GM23248 (cell line): Measurements from ENCODE around the gene LRBA. TPM values are rescaled to one million over a fixed set of nuclear protein-coding genes. Genes with fewer than 3 reads are reported as not detected.
A peak's percentile ranks its signal among the peaks of the same experiment; 100 is the strongest.

Source experiments
- DNase-seq: peaks from one replicate; pipeline ENCODE4 v3.0.0-alpha.2; 2015
- H2AFZ ChIP-seq: fragments of 200-600 bp; sonication (generic); 2 replicates; pipeline ENCODE4 v1.6.1; 2016; ENCODE audit warnings: antibody characterized with exemption
- H3F3A ChIP-seq: fragments of 200-600 bp; sonication (generic); 2 replicates; pipeline ENCODE4 v1.6.1; 2016; ENCODE audit warnings: mild to moderate bottlenecking, antibody characterized with exemption, mixed run types; ENCODE audit not compliant: insufficient read depth
- H3K27ac ChIP-seq: fragments of 200-600 bp; sonication (generic); 2 replicates; pipeline ENCODE4 v1.5.1; 2016; ENCODE audit warnings: mild to moderate bottlenecking
- H3K27me3 ChIP-seq: fragments of 200-600 bp; sonication (generic); replicated peaks from 2 replicates; pipeline ENCODE4 v1.6.1; 2016; ENCODE audit warnings: mild to moderate bottlenecking; ENCODE audit not compliant: insufficient read depth
- H3K36me3 ChIP-seq: fragments of 200-600 bp; sonication (generic); 2 replicates; pipeline ENCODE4 v1.6.1; 2016; ENCODE audit warnings: low read depth, mild to moderate bottlenecking
- H3K4me1 ChIP-seq: fragments of 200-600 bp; sonication (generic); 2 replicates; pipeline ENCODE4 v1.6.1; 2016; ENCODE audit warnings: mild to moderate bottlenecking; ENCODE audit not compliant: insufficient read depth
- H3K4me2 ChIP-seq: fragments of 200-600 bp; sonication (generic); one replicate; pipeline ENCODE4 v1.6.1; 2016; ENCODE audit warnings: mild to moderate bottlenecking; ENCODE audit not compliant: unreplicated experiment
- H3K4me3 ChIP-seq: fragments of 200-600 bp; sonication (generic); 2 replicates; pipeline ENCODE4 v1.5.1; 2016; ENCODE audit warnings: mild to moderate bottlenecking
- H3K79me2 ChIP-seq: fragments of 200-600 bp; sonication (generic); 2 replicates; pipeline ENCODE4 v1.6.1; 2016; ENCODE audit warnings: mild to moderate bottlenecking; ENCODE audit not compliant: insufficient read depth
- H3K9ac ChIP-seq: fragments of 200-600 bp; sonication (generic); 2 replicates; pipeline ENCODE4 v1.6.1; 2016; ENCODE audit warnings: mild to moderate bottlenecking
- H3K9me2 ChIP-seq: fragments of 200-600 bp; sonication (generic); 2 replicates; pipeline ENCODE4 v1.6.1; 2016; ENCODE audit warnings: mixed run types, mild to moderate bottlenecking, moderate library complexity; ENCODE audit not compliant: insufficient read depth
- H3K9me3 ChIP-seq: fragments of 200-600 bp; sonication (generic); one replicate; pipeline ENCODE4 v1.6.1; 2017; ENCODE audit warnings: low read depth
- H4K20me1 ChIP-seq: fragments of 200-600 bp; sonication (generic); 2 replicates; pipeline ENCODE4 v1.6.0; 2016; ENCODE audit not compliant: insufficient read depth
- EZH2 ChIP-seq: fragments of 200-600 bp; sonication (generic); IDR thresholded peaks from 2 replicates; pipeline ENCODE4 v1.6.1; 2018; ENCODE audit warnings: antibody characterized with exemption, mild to moderate bottlenecking; ENCODE audit not compliant: insufficient read depth, poor library complexity, severe bottlenecking
- EZH2phosphoT487 ChIP-seq: fragments of 200-600 bp; sonication (generic); IDR thresholded peaks from 2 replicates; pipeline ENCODE4 v1.6.1; 2018; ENCODE audit warnings: antibody characterized with exemption, moderate library complexity, mild to moderate bottlenecking, low read depth; ENCODE audit not compliant: insufficient read depth
- WGBS, 2 experiments: methylation state at CpG; one replicate each; pipeline ENCODE4 v1.1.6; 2015 to 2017; ENCODE audit warnings: low lambda C conversion rate in 2 of 2, low coverage in 1 of 2; ENCODE audit errors: missing lambda C conversion rate in 2 of 2; 5-methylcytosine and 5-hydroxymethylcytosine counted together
- in situ Hi-C: fragments of 300-500 bp; cut with MboI; formaldehyde crosslinking; loops from 2 replicates; pipeline ENCODE4 v1.15.0; 2020
- polyA plus RNA-seq: library from polyadenylated mRNA; unstranded; fragments of >200 nt; fragmentation: Nextera tagmentation; extraction: Ambion mirVana; gene quantifications from 2 replicates; pipeline ENCODE4 v1.2.1, GENCODE V29; 2016
- total RNA-seq: library from RNA; depleted of rRNA; stranded (reverse); fragments of >200 nt; shearing (Covaris generic); gene quantifications from 2 replicates; pipeline ENCODE4 v1.2.3, GENCODE V29; 2014

Gene LRBA
- total and polyA plus RNA-seq, 2 experiments from 2014 or later: 6.6 to 17.8 TPM

GRCh38 chr4:151025759-151026158, 10.7 kb upstream of the LRBA start:
- no peaks in the 10 kb centered on the region for H4K20me1 ChIP-seq
- H3K27me3 ChIP-seq: no peaks in the 10 kb centered on the region
- TF ChIP-seq EZH2: no peak
- no peak for TF ChIP-seq EZH2phosphoT487
- in situ Hi-C loops: no loop called here
- H3K4me1 ChIP-seq: no peaks in the 10 kb centered on the region
- H3K36me3 ChIP-seq: no peaks in the 10 kb centered on the region
- 62 to 66% methylated on average over 3 of the region's 3 CpGs for WGBS, 2 experiments
- no peak overlapping the region for H3K4me2 ChIP-seq
- no peak overlapping the region for H3K4me3 ChIP-seq
- no peaks in the 10 kb centered on the region for H3K9me2 ChIP-seq
- H3K27ac ChIP-seq: no peak overlapping the region
- H3F3A ChIP-seq: no peaks in the 10 kb centered on the region
- DNase-seq: no peak
- H2AFZ ChIP-seq: no peak overlapping the region
- no peak overlapping the region for H3K9ac ChIP-seq
- H3K9me3 ChIP-seq: no peaks in the 10 kb centered on the region
- no peaks in the 10 kb centered on the region for H3K79me2 ChIP-seq

GRCh38 chr4:151022586-151022985, 7.5 kb upstream of the LRBA start:
- Histone ChIP-seq H3K4me2 (no peak overlapping the region), H3K27me3 (no peaks in the 10 kb centered on the region), H3K9ac (no peak overlapping the region), H3K27ac (no peak overlapping the region), H3K4me1 (no peaks in the 10 kb centered on the region), H3K9me2 (no peaks in the 10 kb centered on the region), H2AFZ (no peak overlapping the region), H3K4me3 (no peak overlapping the region), H3K36me3 (no peaks in the 10 kb centered on the region), H3K9me3 (no peaks in the 10 kb centered on the region), H3K79me2 (no peaks in the 10 kb centered on the region), H3F3A (no peaks in the 10 kb centered on the region), H4K20me1 (no peaks in the 10 kb centered on the region)
- in situ Hi-C loops: no loop called here
- DNase-seq: no peak
- 48 to 52% methylated on average over 2 of the region's 2 CpGs for WGBS, 2 experiments
- TF ChIP-seq EZH2phosphoT487 (no peak), EZH2 (no peak)

DNA sequence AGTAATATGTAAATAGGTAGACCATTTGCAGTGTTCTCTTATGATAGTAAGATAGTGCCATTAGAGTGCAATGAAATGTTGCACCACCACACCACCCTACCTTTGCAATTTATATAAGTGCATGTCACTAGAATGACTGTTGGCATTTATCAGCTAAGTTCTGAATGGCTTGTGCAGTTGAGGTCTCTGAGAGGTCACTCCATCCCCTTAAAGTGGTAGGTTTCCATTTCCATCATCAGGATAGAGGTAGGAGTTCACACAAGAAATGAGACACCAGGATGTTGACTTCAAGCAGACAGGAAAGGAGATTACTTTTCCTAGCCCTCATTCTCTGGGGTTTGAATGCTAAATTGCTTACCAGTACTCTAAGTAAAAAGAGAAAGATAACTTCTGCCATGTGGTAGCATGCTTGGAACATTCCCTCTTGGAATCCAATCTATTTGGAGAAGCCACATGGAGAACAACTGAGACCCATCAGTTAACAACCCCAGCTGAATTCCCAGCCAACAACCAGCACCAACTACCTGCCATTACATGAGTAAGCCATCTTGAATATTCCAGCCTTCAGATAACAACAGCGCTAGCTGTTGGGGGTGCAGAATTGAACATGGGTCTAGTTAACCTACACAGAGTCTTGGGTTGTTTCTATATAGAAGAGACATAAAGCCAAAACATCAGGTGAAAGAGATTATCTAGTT, 6.7 kb upstream of the LRBA start:
- TF ChIP-seq EZH2 (no peak), EZH2phosphoT487 (no peak)
- Histone ChIP-seq H3K4me2 (no peak overlapping the region), H3K36me3 (no peaks in the 10 kb centered on the region), H3K9me2 (no peaks in the 10 kb centered on the region), H4K20me1 (no peaks in the 10 kb centered on the region), H3K4me3 (no peak overlapping the region), H2AFZ (no peak overlapping the region), H3K9me3 (no peaks in the 10 kb centered on the region), H3K27me3 (no peaks in the 10 kb centered on the region), H3F3A (no peaks in the 10 kb centered on the region), H3K9ac (no peak overlapping the region), H3K27ac (no peak overlapping the region), H3K79me2 (no peaks in the 10 kb centered on the region), H3K4me1 (no peaks in the 10 kb centered on the region)
- no peak for DNase-seq
- WGBS, 2 experiments: 89 to 96% methylated on average over 1 of the region's 1 CpG
- in situ Hi-C loops: no loop called here

DNA sequence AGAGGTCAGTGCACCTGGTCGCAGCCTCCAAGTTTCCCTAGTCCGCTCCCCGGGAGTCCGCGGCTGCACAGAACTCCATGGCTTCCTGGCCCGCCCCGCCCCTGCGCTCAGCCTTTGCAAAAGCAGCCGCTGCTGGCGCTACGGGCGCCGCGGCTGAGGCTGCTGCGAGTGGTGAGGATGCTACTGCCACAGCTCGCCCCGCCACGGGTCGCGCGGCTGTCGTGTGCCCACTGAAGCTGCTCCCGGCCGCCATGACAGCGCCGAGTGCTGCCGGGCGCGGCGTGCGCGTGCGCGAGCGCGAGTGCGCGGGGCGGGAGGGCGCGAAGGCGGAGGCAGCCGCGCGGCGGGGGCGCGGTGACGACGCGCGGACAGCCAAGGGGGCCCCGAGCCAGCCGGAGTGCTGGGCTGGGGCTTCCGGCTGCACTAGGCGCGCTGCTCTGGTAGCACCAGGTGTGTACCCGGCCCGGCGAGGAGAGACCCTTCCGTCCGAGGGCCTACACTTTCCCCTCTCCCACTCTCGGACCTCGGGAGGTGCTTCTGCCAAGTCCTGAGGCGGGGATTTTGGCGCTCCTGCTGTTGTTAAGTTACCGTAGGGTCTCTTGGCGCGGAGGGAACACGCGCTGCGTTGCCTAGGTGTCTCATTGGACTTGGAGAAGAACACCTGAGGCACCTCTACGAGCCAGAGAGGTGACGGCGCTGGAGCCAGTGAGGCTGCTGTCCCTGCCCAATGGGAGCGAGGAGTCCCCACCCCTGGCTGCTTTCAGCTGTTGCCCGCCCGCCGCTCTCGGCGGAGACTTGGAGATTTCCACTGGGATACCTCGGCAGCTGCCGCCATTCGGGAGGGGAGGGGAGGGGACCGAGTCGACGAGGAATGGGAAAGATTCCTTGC, 619 bp upstream of the LRBA start:
- TF ChIP-seq EZH2phosphoT487: no peak
- no peak for TF ChIP-seq EZH2
- in situ Hi-C loops: no loop called here
- no peaks in the 10 kb centered on the region for H4K20me1 ChIP-seq

More for the DNA sequence above, 619 bp upstream of the LRBA start:
- H3K4me3 ChIP-seq: peak overlapping the region; percentile 88
- H3K79me2 ChIP-seq: no peaks in the 10 kb centered on the region
- no peaks in the 10 kb centered on the region for H3F3A ChIP-seq
- no peaks in the 10 kb centered on the region for H3K9me3 ChIP-seq
- peak; percentile 86 for DNase-seq
- peak overlapping the region; percentile 79 for H3K9ac ChIP-seq
- peak overlapping the region; percentile 95 for H3K4me2 ChIP-seq
- 1 to 2% methylated on average over 54 to 68 of the region's 87 CpGs for WGBS, 2 experiments
- H3K4me1 ChIP-seq: peaks cover 4% of the 10 kb centered on the region
- no peaks in the 10 kb centered on the region for H3K9me2 ChIP-seq
- no peaks in the 10 kb centered on the region for H3K36me3 ChIP-seq
- peak overlapping the region; percentile 99 for H2AFZ ChIP-seq
- H3K27ac ChIP-seq: no peak overlapping the region
- H3K27me3 ChIP-seq: no peaks in the 10 kb centered on the region
